Measurements from ENCODE around the gene WDR86. TPM values are rescaled to one million over a fixed set of nuclear protein-coding genes. Genes with fewer than 3 reads are reported as not detected.

WDR86 gene
- total RNA-seq, 1 experiment from 2014 or later, result 8.1 TPM

- no CpG with 5 or more reads among the region's 9 CpGs for WGBS (ENCODE audit: extremely low coverage, insufficient read length, low lambda C conversion rate)
- Histone ChIP-seq H2BK5ac (ENCODE audit: insufficient read length, low read length) (no peak overlapping the region), H3K79me2 (ENCODE audit: insufficient read depth, low read length) (no peaks in the 10 kb centered on the region), H3K9me3 (ENCODE audit: control insufficient read depth, low read depth, low read length) (no peaks in the 10 kb centered on the region), H3K14ac (ENCODE audit: insufficient read depth, low read length) (no peak overlapping the region), H4K20me1 (ENCODE audit: control insufficient read depth, insufficient read depth, insufficient read length) (no peaks in the 10 kb centered on the region), H3K27ac (ENCODE audit: insufficient read length, low read depth, low read length) (no peak overlapping the region), H2BK15ac (ENCODE audit: low read depth, low read length) (no peak overlapping the region), H2AFZ (ENCODE audit: low read length) (no peak overlapping the region), H3K23ac (ENCODE audit: insufficient read length, low read depth, low read length) (no peak overlapping the region), H3T11ph (ENCODE audit: low read length) (no peak overlapping the region), H3K23me2 (ENCODE audit: insufficient read length, low read depth, low read length, poor library complexity, severe bottlenecking) (no peaks in the 10 kb centered on the region), H2BK20ac (ENCODE audit: low read depth, low read length, poor library complexity, severe bottlenecking) (no peak overlapping the region), H4K91ac (ENCODE audit: insufficient read length, low read depth, low read length) (no peak overlapping the region), H3K79me1 (ENCODE audit: insufficient read depth, low read depth, low read length, poor library complexity, severe bottlenecking) (no peaks in the 10 kb centered on the region), H2BK120ac (ENCODE audit: low read depth, low read length, poor library complexity, severe bottlenecking) (no peak overlapping the region), H3K4me2 (ENCODE audit: insufficient read depth, insufficient read length, low read length) (no peak overlapping the region), H3K9ac (ENCODE audit: extremely low read depth, insufficient read length, low read length) (no peak overlapping the region), H2BK12ac (ENCODE audit: insufficient read length, low read depth, low read length) (no peak overlapping the region), H3K27me3 (ENCODE audit: insufficient read depth, low read length) (no peaks in the 10 kb centered on the region), H3K4me1 (ENCODE audit: insufficient read depth, low read length) (no peaks in the 10 kb centered on the region), H4K8ac (replicated peaks; ENCODE audit: insufficient read length, low read depth, low read length) (no peak overlapping the region), H4K5ac (ENCODE audit: insufficient read length, low read depth, low read length) (no peak overlapping the region), H2AK5ac (ENCODE audit: insufficient read length, low read length) (no peak overlapping the region), H3K4ac (ENCODE audit: low read depth, low read length) (no peak overlapping the region), H3K56ac (ENCODE audit: insufficient read length, low read depth, low read length) (no peak overlapping the region), H3K18ac (ENCODE audit: insufficient read length, low read depth, low read length) (no peak overlapping the region)
- no peak for DNase-seq
- Mint-ChIP-seq H3K4me3 (no peak overlapping the region), H3K27me3 (ENCODE audit: low read depth) (peaks cover 5% of the 10 kb centered on the region), H3K36me3 (ENCODE audit: insufficient read depth in 1 of 3, low read depth in 3 of 3) (peaks cover 0 to 2% (median 0%) of the 10 kb centered on the region in 3 experiments; a peak in 1 of 7 replicates), H3K9me3 (no peaks in the 10 kb centered on the region), H3K27ac (no peak overlapping the region; a peak in 1 of 7 replicates), H3K4me1 (peaks cover 6 to 37% of the 10 kb centered on the region in 2 experiments)
- TF ChIP-seq, protein P1, sequence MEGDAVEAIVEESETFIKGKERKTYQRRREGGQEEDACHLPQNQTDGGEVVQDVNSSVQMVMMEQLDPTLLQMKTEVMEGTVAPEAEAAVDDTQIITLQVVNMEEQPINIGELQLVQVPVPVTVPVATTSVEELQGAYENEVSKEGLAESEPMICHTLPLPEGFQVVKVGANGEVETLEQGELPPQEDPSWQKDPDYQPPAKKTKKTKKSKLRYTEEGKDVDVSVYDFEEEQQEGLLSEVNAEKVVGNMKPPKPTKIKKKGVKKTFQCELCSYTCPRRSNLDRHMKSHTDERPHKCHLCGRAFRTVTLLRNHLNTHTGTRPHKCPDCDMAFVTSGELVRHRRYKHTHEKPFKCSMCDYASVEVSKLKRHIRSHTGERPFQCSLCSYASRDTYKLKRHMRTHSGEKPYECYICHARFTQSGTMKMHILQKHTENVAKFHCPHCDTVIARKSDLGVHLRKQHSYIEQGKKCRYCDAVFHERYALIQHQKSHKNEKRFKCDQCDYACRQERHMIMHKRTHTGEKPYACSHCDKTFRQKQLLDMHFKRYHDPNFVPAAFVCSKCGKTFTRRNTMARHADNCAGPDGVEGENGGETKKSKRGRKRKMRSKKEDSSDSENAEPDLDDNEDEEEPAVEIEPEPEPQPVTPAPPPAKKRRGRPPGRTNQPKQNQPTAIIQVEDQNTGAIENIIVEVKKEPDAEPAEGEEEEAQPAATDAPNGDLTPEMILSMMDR (conservative IDR thresholded peaks at IDR 0.05), result no peak
Measured at GRCh38 chr7:151391358-151391730, 18.5 kb downstream of the WDR86 start.
